Stimulated activated CD8-positive, alpha-beta memory T cell treated with anti-CD3 and anti-CD28 coated beads, Interleukin-12 subunit alpha, Interleukin-12 subunit beta, amount 100 ng/mL, for 4 hours (primary cell): ENCODE data around the gene SLC24A4.

Source experiments
- DNase-seq: peaks from one replicate; pipeline ENCODE4 v3.0.0-alpha.2; 2020; ENCODE audit warnings: low read depth

Gene SLC24A4

DNA sequence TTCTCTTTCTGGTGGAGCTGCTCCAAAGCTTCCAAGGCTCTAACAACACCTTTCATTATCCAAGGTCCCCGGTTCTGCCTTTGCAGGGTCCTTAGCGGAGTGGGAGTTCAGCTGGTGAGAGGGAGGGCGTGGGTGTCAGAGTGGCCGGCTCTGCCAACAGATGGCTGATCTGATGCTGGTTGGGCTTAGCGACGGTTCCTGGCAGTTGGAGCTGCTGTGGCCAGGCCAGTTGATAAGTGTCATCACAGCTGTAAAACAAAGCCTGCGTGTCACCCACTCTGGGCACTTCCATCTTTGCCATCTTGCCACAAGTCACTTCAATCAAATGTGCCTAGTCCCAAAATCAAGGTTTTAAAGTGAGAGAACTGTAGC lies 226.9 kb downstream of the SLC24A4 start:
- no peak for DNase-seq
